KOPT-K1 (cell line): ENCODE data around the gene AURKA.

Source experiments
- H3K27ac ChIP-seq: fragments of 200-600 bp; sonication (generic); 2 replicates; pipeline ENCODE4 v1.5.1; 2016; ENCODE audit warnings: antibody characterized with exemption, mild to moderate bottlenecking, low read depth, low read length; ENCODE audit not compliant: poor library complexity, severe bottlenecking
- H3K36me3 ChIP-seq: fragments of 200-600 bp; sonication (generic); 2 replicates; pipeline ENCODE4 v1.5.1; 2017; ENCODE audit warnings: antibody characterized with exemption, mild to moderate bottlenecking, low read length, moderate library complexity; ENCODE audit not compliant: insufficient read depth
- H3K9me3 ChIP-seq: fragments of 200-600 bp; sonication (generic); 2 replicates; pipeline ENCODE4 v1.5.1; 2017; ENCODE audit warnings: antibody characterized with exemption, low read length, mild to moderate bottlenecking; ENCODE audit not compliant: insufficient read depth, poor library complexity, severe bottlenecking

Gene AURKA

GRCh38 chr20:56361900-56362299, 30.1 kb downstream of the AURKA start:
- H3K9me3 ChIP-seq: no peaks in the 10 kb centered on the region
- H3K36me3 ChIP-seq: no peaks in the 10 kb centered on the region
- no peak overlapping the region for H3K27ac ChIP-seq

- no peaks in the 10 kb centered on the region for H3K9me3 ChIP-seq
- no peak overlapping the region for H3K27ac ChIP-seq
Measured at GRCh38 chr20:56360908-56361205, 31.2 kb downstream of the AURKA start.

DNA sequence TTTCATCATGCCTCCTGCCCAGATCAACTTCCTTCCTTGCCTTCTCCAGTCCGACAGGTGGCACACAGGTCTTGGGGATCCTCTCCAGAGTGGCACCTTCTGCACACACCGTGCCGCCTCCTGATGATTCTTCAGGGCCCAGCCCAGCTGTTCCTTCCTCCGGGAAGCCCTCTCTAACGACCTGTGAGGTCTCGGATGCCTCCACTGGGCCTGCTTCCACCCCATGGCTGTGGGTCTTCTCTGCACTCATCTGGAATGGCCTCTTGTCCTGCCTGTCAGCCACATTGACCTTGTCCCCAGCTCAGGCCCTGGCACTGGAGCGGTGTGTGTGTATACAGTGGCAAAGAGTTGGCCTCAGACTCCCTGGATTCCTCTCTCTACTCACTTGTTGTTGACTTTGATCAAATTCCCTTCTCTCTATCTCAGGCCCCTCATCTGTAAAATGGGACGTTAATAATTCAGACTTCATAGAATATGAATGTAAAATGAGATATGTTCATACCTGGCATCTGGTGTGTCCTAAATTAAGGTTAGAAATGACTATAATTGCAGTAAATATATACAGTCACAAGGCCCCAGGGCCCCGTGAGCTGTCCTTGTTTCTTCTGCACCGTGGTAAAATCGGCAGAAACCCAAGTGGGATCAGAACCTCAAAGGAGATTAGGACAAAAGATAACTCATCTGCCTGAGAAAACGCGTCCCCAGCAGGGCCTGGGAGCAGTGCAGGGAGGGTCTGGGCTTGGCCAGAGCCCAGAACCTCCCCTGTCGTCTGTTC, 31.7 kb downstream of the AURKA start:
- no peak overlapping the region for H3K27ac ChIP-seq
- H3K36me3 ChIP-seq: no peaks in the 10 kb centered on the region

More at GRCh38 chr20:56360908-56361205, 31.2 kb downstream of the AURKA start:
- no peaks in the 10 kb centered on the region for H3K36me3 ChIP-seq

GRCh38 chr20:56359212-56360132, 32.5 kb downstream of the AURKA start:
- no peaks in the 10 kb centered on the region for H3K9me3 ChIP-seq
- no peak overlapping the region for H3K27ac ChIP-seq
- no peaks in the 10 kb centered on the region for H3K36me3 ChIP-seq

More for the DNA sequence above, 31.7 kb downstream of the AURKA start:
- no peaks in the 10 kb centered on the region for H3K9me3 ChIP-seq

- Histone ChIP-seq H3K27ac (no peak within 1 kb of the TSS), H3K9me3 (no peaks in the 10 kb centered on the region), H3K36me3 (no peaks in the 10 kb centered on the region)
Measured at GRCh38 chr20:56358600-56359211, 33.3 kb downstream of the AURKA start, which contains the start of gene FAM210B. Gene FAM210B (plus strand): TSS chr20:56358974. CDS start chr20:56359006, 32 bp downstream.

GRCh38 chr20:56358070-56358469, 33.9 kb downstream of the AURKA start:
- Histone ChIP-seq H3K9me3 (no peaks in the 10 kb centered on the region), H3K27ac (no peak overlapping the region), H3K36me3 (no peaks in the 10 kb centered on the region)

DNA sequence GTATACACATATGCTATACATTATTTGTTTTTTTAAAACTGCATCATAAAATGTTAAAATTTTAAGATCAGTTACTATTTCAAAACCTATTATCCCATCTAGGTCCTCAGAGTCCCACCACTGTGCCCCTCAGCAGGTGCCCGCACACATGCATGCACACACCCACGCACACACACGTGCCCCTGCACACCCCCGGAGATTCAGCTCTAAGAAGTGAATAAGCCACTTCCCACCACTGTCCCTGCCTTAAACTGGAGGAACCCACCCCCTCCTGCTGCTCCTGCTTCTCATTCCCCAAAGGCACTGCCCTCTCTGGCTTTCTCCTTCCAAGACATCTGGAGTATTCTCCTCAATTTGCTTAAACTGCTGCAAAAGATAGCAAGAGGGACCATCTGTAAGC, 38.7 kb downstream of the AURKA start:
- H3K27ac ChIP-seq: no peak overlapping the region
- no peaks in the 10 kb centered on the region for H3K9me3 ChIP-seq
- no peaks in the 10 kb centered on the region for H3K36me3 ChIP-seq

GRCh38 chr20:56352345-56353055, 39.5 kb downstream of the AURKA start:
- no peaks in the 10 kb centered on the region for H3K36me3 ChIP-seq

GRCh38 chr20:56350842-56351241, 41.2 kb downstream of the AURKA start:
- Histone ChIP-seq H3K27ac (no peak overlapping the region), H3K36me3 (no peaks in the 10 kb centered on the region), H3K9me3 (no peaks in the 10 kb centered on the region)

More at GRCh38 chr20:56352345-56353055, 39.5 kb downstream of the AURKA start:
- no peak overlapping the region for H3K27ac ChIP-seq
- H3K9me3 ChIP-seq: no peaks in the 10 kb centered on the region

DNA sequence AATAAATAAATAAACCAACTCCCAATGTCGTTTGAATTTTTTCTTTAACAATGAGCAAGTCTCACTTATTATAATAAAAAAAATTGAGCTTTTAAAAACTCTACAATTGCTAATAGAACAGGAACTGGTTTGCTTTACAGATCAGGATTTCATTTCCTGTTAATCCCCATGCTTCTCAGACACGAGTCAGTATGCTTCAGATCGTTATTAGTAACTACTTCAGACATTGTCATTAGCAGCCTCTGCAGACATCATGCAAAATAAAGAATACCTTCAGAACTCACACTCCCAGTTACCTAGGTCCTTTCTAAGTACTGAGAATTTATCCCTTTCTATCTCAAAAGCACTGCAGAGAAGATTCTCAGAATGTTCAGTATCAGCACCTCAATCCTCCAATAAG, 43.3 kb downstream of the AURKA start:
- no peaks in the 10 kb centered on the region for H3K36me3 ChIP-seq
- H3K27ac ChIP-seq: no peak overlapping the region
- H3K9me3 ChIP-seq: no peaks in the 10 kb centered on the region

DNA sequence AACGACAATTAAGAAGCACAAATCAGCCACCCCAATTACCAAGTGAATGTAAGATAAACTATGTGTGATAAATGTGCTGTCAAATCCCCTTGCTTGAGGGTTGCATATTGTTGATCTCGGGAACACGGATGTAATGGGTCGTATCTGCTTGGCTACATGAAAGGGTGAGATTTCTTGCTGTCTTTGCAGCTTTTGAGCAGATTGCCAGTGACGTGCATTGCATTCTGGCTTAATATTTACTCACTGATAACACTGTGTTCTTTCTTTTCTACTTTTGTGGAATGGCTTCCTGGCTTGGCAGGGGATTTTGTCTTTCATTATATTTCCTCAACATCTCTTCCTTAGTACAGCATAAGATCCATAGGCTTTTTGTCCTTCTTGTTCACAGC, 43.7 kb downstream of the AURKA start:
- Histone ChIP-seq H3K27ac (no peak overlapping the region), H3K9me3 (no peaks in the 10 kb centered on the region)

GRCh38 chr20:56347628-56348304, 44.2 kb downstream of the AURKA start:
- no peak overlapping the region for H3K27ac ChIP-seq
- no peaks in the 10 kb centered on the region for H3K36me3 ChIP-seq
- H3K9me3 ChIP-seq: no peaks in the 10 kb centered on the region

More for the DNA sequence above, 43.7 kb downstream of the AURKA start:
- no peaks in the 10 kb centered on the region for H3K36me3 ChIP-seq

DNA sequence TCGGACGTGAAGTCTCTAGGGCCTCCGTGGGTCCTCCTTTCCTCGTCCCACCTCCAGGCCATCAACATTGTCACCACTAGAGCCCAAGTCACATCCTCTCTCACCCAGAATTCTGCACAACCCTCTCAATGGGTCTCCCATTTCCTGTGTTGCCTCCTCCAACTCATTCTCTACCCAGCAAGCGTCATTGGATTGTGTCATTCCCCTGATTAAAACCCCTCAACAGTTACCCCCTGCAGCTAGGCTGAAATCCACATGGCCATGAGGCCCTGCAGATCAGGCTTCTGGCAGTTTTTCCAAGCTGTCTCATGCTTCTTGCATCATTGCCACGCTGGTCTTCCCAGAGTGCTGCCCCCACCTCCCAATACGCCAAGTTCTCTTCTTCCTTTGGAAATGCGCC, 46.1 kb downstream of the AURKA start:
- H3K27ac ChIP-seq: no peak overlapping the region
- no peaks in the 10 kb centered on the region for H3K36me3 ChIP-seq
- no peaks in the 10 kb centered on the region for H3K9me3 ChIP-seq

GRCh38 chr20:56343861-56344381, 48.1 kb downstream of the AURKA start:
- no peak overlapping the region for H3K27ac ChIP-seq
- no peaks in the 10 kb centered on the region for H3K9me3 ChIP-seq
- H3K36me3 ChIP-seq: no peaks in the 10 kb centered on the region
